Natural killer cell (primary cell): ENCODE measurements around the gene CYP27B1. TPM values are rescaled to one million over a fixed set of nuclear protein-coding genes. Genes with fewer than 3 reads are reported as not detected.
A peak's percentile ranks its signal among the peaks of the same experiment; 100 is the strongest.

Experiments used
- ATAC-seq, 3 donors: fragments of 150-1000 bp in 2 of 3; fragments of 200-7000 bp in 1 of 3; cut with Tn5 transposase; 1 replicate in 1 of 3; 2 replicates in 2 of 3; pipeline ENCODE4 v1.10.0; 2021; ENCODE audit warnings: mild to moderate bottlenecking in 2 of 3, moderate library complexity in 2 of 3
- DNase-seq, 2 donors: peaks; one replicate each; pipeline versions ENCODE4 v3.0.0 to v3.0.0-alpha.2; 2013 to 2021; ENCODE audit warnings: mixed read lengths in 1 of 2
- H3K27ac ChIP-seq: one replicate; pipeline ENCODE4 v1.5.1; 2013; ENCODE audit warnings: mild to moderate bottlenecking, low read length
- H3K27me3 ChIP-seq: one replicate; pipeline ENCODE4 v1.6.1; 2013; ENCODE audit warnings: low read length; ENCODE audit not compliant: control insufficient read depth, insufficient read depth
- H3K36me3 ChIP-seq: one replicate; pipeline ENCODE4 v1.6.1; 2013; ENCODE audit warnings: low read length; ENCODE audit not compliant: control insufficient read depth, insufficient read depth
- H3K4me1 ChIP-seq: one replicate; pipeline ENCODE4 v1.6.1; 2013; ENCODE audit warnings: low read length; ENCODE audit not compliant: control insufficient read depth, insufficient read depth
- H3K4me3 ChIP-seq: one replicate; pipeline ENCODE4 v1.5.1; 2013; ENCODE audit warnings: low read length
- H3K9me3 ChIP-seq: one replicate; pipeline ENCODE4 v1.6.1; 2013; ENCODE audit warnings: low read length; ENCODE audit not compliant: control insufficient read depth, insufficient read depth
- H3K27ac Mint-ChIP-seq, 2 donors: one replicate each; pipeline ENCODE4 v1.8.0; 2022; ENCODE audit warnings: mild to moderate bottlenecking in 2 of 2, mixed read lengths in 2 of 2, moderate library complexity in 1 of 2
- H3K27me3 Mint-ChIP-seq, 2 donors: one replicate each; pipeline ENCODE4 v1.8.0; 2022; ENCODE audit warnings: low read depth in 2 of 2, mixed read lengths in 2 of 2
- H3K36me3 Mint-ChIP-seq: one replicate; pipeline ENCODE4 v1.8.0; 2022; ENCODE audit warnings: mixed read lengths
- H3K4me1 Mint-ChIP-seq, 2 donors: one replicate each; pipeline ENCODE4 v1.8.0; 2022; ENCODE audit warnings: mixed read lengths in 2 of 2
- H3K4me3 Mint-ChIP-seq: one replicate; pipeline ENCODE4 v1.8.0; 2022; ENCODE audit warnings: mild to moderate bottlenecking, moderate library complexity, mixed read lengths
- H3K9me3 Mint-ChIP-seq, 2 donors: one replicate each; pipeline ENCODE4 v1.8.0; 2022; ENCODE audit warnings: mixed read lengths in 2 of 2
- WGBS: methylation state at CpG from one replicate; pipeline ENCODE4 v1.1.7; 2013; ENCODE audit warnings: missing lambda C conversion rate; ENCODE audit not compliant: insufficient coverage; 5-methylcytosine and 5-hydroxymethylcytosine counted together
- intact Hi-C: fragments of 100-400 bp; cut with micrococcal nuclease; formaldehyde crosslinking; loops from one replicate; pipeline ENCODE4 v1.14.2; 2022
- total RNA-seq, 4 donors: library from RNA; stranded (reverse); fragments of 120-200 nt in 1 of 4; gene quantifications; one replicate each; pipeline versions ENCODE4 v1.2.3 to v1.2.4, GENCODE V29; 2013 to 2022
- TF ChIP-seq, protein P1 (sequence below): fragments of 200-600 bp; IDR thresholded peaks from one replicate; pipeline ENCODE4 v1.8.0; 2022; ENCODE audit warnings: antibody characterized with exemption

CYP27B1 gene
- total RNA-seq, 3 donors from 2014 or later (not counting 1 experiment from before 2014, with no cell fraction given) = 1.1 to 1.7 (median 1.6) TPM

DNA sequence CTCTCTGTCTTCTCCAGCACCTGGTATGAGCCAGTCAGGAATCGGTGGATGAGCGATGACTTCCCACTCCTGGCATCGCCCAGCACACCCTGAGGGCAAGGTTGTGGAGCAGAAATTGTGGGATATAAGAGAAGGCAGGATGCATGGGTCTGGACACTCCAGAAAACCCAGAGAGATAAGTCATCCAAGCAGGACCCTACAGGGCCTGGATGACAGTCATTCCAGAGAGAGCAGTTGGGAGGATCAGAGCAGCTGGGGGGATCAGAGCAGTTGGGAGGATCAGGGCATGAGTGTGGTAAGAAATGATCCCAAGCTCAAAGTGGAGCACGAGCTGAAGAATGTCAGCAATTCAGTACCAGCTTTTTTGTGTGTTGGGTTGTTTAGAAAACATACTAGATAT, 32.3 kb downstream of the CYP27B1 start:
- TF ChIP-seq, protein P1, sequence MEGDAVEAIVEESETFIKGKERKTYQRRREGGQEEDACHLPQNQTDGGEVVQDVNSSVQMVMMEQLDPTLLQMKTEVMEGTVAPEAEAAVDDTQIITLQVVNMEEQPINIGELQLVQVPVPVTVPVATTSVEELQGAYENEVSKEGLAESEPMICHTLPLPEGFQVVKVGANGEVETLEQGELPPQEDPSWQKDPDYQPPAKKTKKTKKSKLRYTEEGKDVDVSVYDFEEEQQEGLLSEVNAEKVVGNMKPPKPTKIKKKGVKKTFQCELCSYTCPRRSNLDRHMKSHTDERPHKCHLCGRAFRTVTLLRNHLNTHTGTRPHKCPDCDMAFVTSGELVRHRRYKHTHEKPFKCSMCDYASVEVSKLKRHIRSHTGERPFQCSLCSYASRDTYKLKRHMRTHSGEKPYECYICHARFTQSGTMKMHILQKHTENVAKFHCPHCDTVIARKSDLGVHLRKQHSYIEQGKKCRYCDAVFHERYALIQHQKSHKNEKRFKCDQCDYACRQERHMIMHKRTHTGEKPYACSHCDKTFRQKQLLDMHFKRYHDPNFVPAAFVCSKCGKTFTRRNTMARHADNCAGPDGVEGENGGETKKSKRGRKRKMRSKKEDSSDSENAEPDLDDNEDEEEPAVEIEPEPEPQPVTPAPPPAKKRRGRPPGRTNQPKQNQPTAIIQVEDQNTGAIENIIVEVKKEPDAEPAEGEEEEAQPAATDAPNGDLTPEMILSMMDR = no peak
- Histone ChIP-seq H3K36me3 (peaks cover 75% of the 10 kb centered on the region), H3K27ac (no peak overlapping the region), H3K9me3 (no peaks in the 10 kb centered on the region), H3K27me3 (no peaks in the 10 kb centered on the region), H3K4me3 (no peak overlapping the region), H3K4me1 (peaks cover 8% of the 10 kb centered on the region)
- peak overlapping the region; percentile 49 to 50 for H3K27ac Mint-ChIP-seq
- H3K36me3 Mint-ChIP-seq = peaks cover 7% of the 10 kb centered on the region
- H3K4me3 Mint-ChIP-seq = no peak overlapping the region
- peaks cover 26 to 36% of the 10 kb centered on the region in 2 donors for H3K4me1 Mint-ChIP-seq
- no peak for DNase-seq
- no peaks in the 10 kb centered on the region for H3K9me3 Mint-ChIP-seq
- intact Hi-C loops = no loop called here
- H3K27me3 Mint-ChIP-seq = no peaks in the 10 kb centered on the region
- no peak for ATAC-seq
- 94% methylated on average over 4 of the region's 4 CpGs for WGBS

DNA sequence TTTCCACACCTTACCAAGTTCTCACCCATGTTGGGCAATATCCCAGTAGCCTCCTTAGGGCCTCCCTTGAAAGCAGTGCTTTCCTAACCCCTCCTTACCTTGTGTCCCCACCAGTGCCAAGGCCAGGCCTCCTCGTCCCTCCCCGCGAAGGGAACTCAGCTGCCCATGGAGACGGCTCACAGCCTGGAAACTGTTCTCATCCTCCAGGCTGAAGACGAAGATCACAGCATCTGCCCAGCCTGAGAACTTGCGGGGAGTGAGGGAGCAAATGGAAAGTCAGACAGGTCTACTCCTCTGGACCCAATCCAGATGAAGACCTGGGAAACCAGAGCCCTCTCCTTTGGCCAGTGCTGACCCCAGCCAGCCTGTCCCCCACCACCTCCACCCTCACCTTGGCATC, 33.0 kb downstream of the CYP27B1 start:
- Histone ChIP-seq H3K9me3 (no peaks in the 10 kb centered on the region), H3K36me3 (peaks cover 74% of the 10 kb centered on the region), H3K27me3 (no peaks in the 10 kb centered on the region), H3K4me1 (peaks cover 1% of the 10 kb centered on the region), H3K27ac (no peak overlapping the region), H3K4me3 (no peak overlapping the region)
- Mint-ChIP-seq H3K36me3 (peaks cover 7% of the 10 kb centered on the region), H3K27ac (peak overlapping the region in 1 of 2 donors; percentile 50), H3K4me1 (peaks cover 19 to 29% of the 10 kb centered on the region in 2 donors), H3K27me3 (no peaks in the 10 kb centered on the region), H3K9me3 (no peaks in the 10 kb centered on the region), H3K4me3 (no peak overlapping the region)
- ATAC-seq = no peak
- no peak for DNase-seq
- TF ChIP-seq, protein P1 = no peak
- 94% methylated on average over 6 of the region's 6 CpGs for WGBS
- intact Hi-C loops = no loop called here

DNA sequence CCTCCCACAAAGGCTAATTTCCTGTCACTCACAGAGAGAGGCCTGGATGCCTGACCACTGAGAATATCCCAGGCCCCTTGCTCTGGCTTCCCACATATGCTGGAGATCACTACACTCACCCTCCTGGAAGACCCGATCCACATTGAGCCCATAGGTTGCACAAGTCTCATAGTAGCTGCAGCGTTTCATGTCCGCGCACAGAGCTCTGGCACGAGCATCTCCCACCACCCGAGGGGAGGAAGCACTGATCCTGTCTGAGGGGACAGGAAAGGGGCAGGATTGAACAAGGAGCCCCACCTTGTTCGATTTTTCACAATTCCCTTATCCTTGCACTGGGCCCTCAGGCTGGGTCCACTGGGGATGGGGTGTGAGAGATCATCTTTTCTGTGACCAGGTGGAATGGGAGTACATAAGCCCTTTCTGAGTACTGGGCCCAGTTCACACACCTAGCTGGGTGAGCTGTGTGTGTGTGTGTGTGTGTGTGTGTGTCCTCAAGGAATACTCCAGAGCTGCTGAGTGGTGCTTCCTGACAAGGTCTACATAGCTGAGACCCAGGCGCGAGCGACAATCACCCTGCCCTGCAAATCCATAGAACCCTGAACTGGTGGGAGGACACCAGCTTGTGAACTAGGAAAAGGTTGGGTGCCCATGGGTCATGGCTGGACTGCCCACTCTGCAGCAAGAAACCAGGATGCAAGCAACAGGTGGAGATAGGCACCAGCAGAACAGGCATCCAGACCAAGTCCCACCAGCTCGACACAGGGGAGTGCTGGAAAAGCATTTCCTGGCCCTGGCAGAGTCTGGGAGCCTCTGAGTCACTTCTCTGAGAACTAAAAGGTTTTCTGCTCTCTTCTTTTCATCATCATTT, 33.9 kb downstream of the CYP27B1 start:
- no peak overlapping the region for H3K27ac Mint-ChIP-seq
- DNase-seq = no peak
- no peaks in the 10 kb centered on the region for H3K9me3 ChIP-seq
- no peaks in the 10 kb centered on the region for H3K9me3 Mint-ChIP-seq
- no peak for ATAC-seq
- peaks cover 80% of the 10 kb centered on the region for H3K36me3 ChIP-seq
- H3K4me1 Mint-ChIP-seq = peaks cover 18 to 29% of the 10 kb centered on the region in 2 donors
- H3K4me3 ChIP-seq = no peak overlapping the region
- no peaks in the 10 kb centered on the region for H3K27me3 Mint-ChIP-seq
- TF ChIP-seq, protein P1 = no peak
- no peak overlapping the region for H3K27ac ChIP-seq
- intact Hi-C loops = no loop called here
- H3K36me3 Mint-ChIP-seq = peaks cover 7% of the 10 kb centered on the region
- no peaks in the 10 kb centered on the region for H3K27me3 ChIP-seq
- H3K4me1 ChIP-seq = no peaks in the 10 kb centered on the region
- 96% methylated on average over 11 of the region's 11 CpGs for WGBS
- H3K4me3 Mint-ChIP-seq = no peak overlapping the region
